Neural cell (in vitro differentiated cells): Measurements from ENCODE around the gene RPL41. TPM values are rescaled to one million over a fixed set of nuclear protein-coding genes. Genes with fewer than 3 reads are reported as not detected.
A peak's percentile ranks its signal among the peaks of the same experiment; 100 is the strongest.

Source experiments
- H2AFZ ChIP-seq: fragments of 200-600, 300-800 bp; sonication (generic), shearing (Covaris generic); 2 replicates; pipeline ENCODE4 v1.6.0; 2014; ENCODE audit warnings: low read depth, mild to moderate bottlenecking, antibody characterized with exemption, low read length, moderate library complexity
- H3F3A ChIP-seq: fragments of 200-600 bp; shearing (Covaris generic); 2 replicates; pipeline ENCODE4 v1.6.1; 2016; ENCODE audit warnings: mild to moderate bottlenecking, moderate library complexity, mixed read lengths, antibody characterized with exemption, low read length; ENCODE audit not compliant: insufficient read depth, poor library complexity, severe bottlenecking
- H3K27ac ChIP-seq: fragments of 200-600, 300-800 bp; sonication (generic), shearing (Covaris generic); 2 replicates; pipeline ENCODE4 v1.5.1; 2014; ENCODE audit warnings: mild to moderate bottlenecking, low read length, moderate library complexity
- H3K27me3 ChIP-seq: fragments of 300-800, 200-600 bp; sonication (generic), shearing (Covaris generic); 2 replicates; pipeline ENCODE4 v1.6.0; 2014; ENCODE audit warnings: mild to moderate bottlenecking, low read depth, low read length, moderate library complexity; ENCODE audit not compliant: insufficient read depth
- H3K36me3 ChIP-seq: fragments of 300-800, 200-600 bp; sonication (generic), shearing (Covaris generic); 2 replicates; pipeline ENCODE4 v1.5.1; 2014; ENCODE audit warnings: mild to moderate bottlenecking, antibody characterized with exemption, low read length, moderate library complexity; ENCODE audit not compliant: insufficient read depth
- H3K4me2 ChIP-seq: fragments of 300-800, 200-600 bp; sonication (generic), shearing (Covaris generic); 2 replicates; pipeline ENCODE4 v1.6.0; 2014; ENCODE audit warnings: mild to moderate bottlenecking, low read length
- H3K4me3 ChIP-seq: fragments of 300-800, 200-600 bp; sonication (generic), shearing (Covaris generic); 2 replicates; pipeline ENCODE4 v1.5.1; 2014; ENCODE audit warnings: mild to moderate bottlenecking, low read length, moderate library complexity
- H3K79me2 ChIP-seq: fragments of 200-600 bp; shearing (Covaris generic); replicated peaks from 2 replicates; pipeline ENCODE4 v1.6.0; 2014; ENCODE audit warnings: mild to moderate bottlenecking, low read length, moderate library complexity; ENCODE audit not compliant: insufficient read depth
- H3K9ac ChIP-seq: fragments of 300-800, 200-600 bp; sonication (generic), shearing (Covaris generic); 2 replicates; pipeline ENCODE4 v1.6.1; 2016; ENCODE audit warnings: mild to moderate bottlenecking, low read length, mixed read lengths
- H3K9me2 ChIP-seq: fragments of 200-600 bp; shearing (Covaris generic); 2 replicates; pipeline ENCODE4 v1.6.1; 2016; ENCODE audit warnings: mild to moderate bottlenecking, low read length, mixed read lengths; ENCODE audit not compliant: insufficient read depth
- H3K9me3 ChIP-seq: fragments of 200-600, 300-800 bp; sonication (generic), shearing (Covaris generic); 2 replicates; pipeline ENCODE4 v1.6.1; 2016; ENCODE audit warnings: mild to moderate bottlenecking, mixed run types, low read length, moderate library complexity, mixed read lengths
- H4K20me1 ChIP-seq: fragments of 200-600 bp; shearing (Covaris generic); 2 replicates; pipeline ENCODE4 v1.6.1; 2016; ENCODE audit warnings: mild to moderate bottlenecking, mixed run types; ENCODE audit not compliant: insufficient read depth
- EP300 ChIP-seq: fragments of 450-650 bp; conservative IDR thresholded peaks from 2 replicates; pipeline ENCODE4 v1.6.1; 2014; ENCODE audit warnings: antibody characterized with exemption, mild to moderate bottlenecking, moderate library complexity; ENCODE audit not compliant: poor library complexity, severe bottlenecking
- EZH2 ChIP-seq: fragments of 200-600, 300-800 bp; shearing (Covaris generic), sonication (generic); IDR thresholded peaks from 2 replicates; pipeline ENCODE4 v1.6.1; 2014; ENCODE audit warnings: antibody characterized with exemption, low read length, borderline replicate concordance, mild to moderate bottlenecking; ENCODE audit not compliant: insufficient read depth, poor library complexity, severe bottlenecking
- POLR2AphosphoS5 ChIP-seq: IDR thresholded peaks from 2 replicates; pipeline ENCODE4 v1.6.1; 2012
- RAD21 ChIP-seq: fragments of 450-650 bp; conservative IDR thresholded peaks from 2 replicates; pipeline ENCODE4 v1.6.1; 2014; ENCODE audit warnings: antibody characterized with exemption, mild to moderate bottlenecking, moderate library complexity
- REST ChIP-seq: IDR thresholded peaks from 2 replicates; pipeline ENCODE4 v1.6.1; 2012; ENCODE audit warnings: borderline replicate concordance
- SMC3 ChIP-seq: fragments of 450-650 bp; conservative IDR thresholded peaks from 2 replicates; pipeline ENCODE4 v1.6.1; 2014; ENCODE audit warnings: antibody characterized with exemption, mild to moderate bottlenecking, moderate library complexity; ENCODE audit not compliant: poor library complexity
- polyA plus RNA-seq: library from polyadenylated mRNA; depleted of rRNA; stranded (reverse); fragments of >200 nt; gene quantifications from 2 replicates; pipeline ENCODE4 v1.2.3, GENCODE V29; 2014
- TF ChIP-seq, protein P1 (sequence below): fragments of 450-650 bp; IDR thresholded peaks from 2 replicates; pipeline ENCODE4 v1.5.1; 2014; ENCODE audit warnings: antibody characterized with exemption, mild to moderate bottlenecking, moderate library complexity; ENCODE audit not compliant: poor library complexity, severe bottlenecking

Gene RPL41
- polyA plus RNA-seq, 1 donor from 2014 or later = 2,186 TPM

DNA sequence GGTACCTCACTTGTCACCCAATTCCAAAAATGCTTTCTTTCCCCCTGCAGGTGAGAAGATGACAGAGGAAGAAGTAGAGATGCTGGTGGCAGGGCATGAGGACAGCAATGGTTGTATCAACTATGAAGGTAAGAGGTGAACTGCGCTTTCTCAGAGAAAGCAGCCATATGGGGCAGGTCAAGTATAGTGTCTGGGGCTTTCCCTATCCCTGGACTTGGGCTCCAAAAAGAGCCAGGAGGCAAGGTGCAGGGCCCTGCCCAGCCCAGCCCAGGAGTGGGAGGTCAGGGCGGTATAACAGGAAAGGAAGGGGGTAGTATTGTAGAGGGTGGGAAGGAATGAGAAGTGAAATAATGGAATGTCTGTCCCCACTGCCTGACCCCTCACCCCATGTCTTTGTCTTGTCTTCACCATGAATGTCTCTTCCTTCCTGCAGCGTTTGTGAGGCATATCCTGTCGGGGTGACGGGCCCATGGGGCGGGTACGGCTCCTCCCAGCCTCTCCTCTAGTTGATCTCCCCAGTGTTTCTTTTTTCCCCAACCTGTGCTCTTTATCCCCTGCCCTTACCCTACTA lies 43.8 kb downstream of the RPL41 start:
- Histone ChIP-seq H3K27ac (peak overlapping the region; percentile 95), H3K9me2 (no peaks in the 10 kb centered on the region), H3K4me2 (peak overlapping the region; percentile 97), H4K20me1 (peaks cover 5% of the 10 kb centered on the region), H2AFZ (no peak overlapping the region), H3K79me2 (peaks cover 26% of the 10 kb centered on the region), H3K36me3 (peaks cover 13% of the 10 kb centered on the region), H3K9ac (peak overlapping the region; percentile 97), H3K9me3 (no peaks in the 10 kb centered on the region), H3K4me3 (peak overlapping the region; percentile 79), H3F3A (peaks cover 5% of the 10 kb centered on the region), H3K27me3 (no peaks in the 10 kb centered on the region)
- TF ChIP-seq POLR2AphosphoS5 (peak; percentile 27), REST (no peak)

DNA sequence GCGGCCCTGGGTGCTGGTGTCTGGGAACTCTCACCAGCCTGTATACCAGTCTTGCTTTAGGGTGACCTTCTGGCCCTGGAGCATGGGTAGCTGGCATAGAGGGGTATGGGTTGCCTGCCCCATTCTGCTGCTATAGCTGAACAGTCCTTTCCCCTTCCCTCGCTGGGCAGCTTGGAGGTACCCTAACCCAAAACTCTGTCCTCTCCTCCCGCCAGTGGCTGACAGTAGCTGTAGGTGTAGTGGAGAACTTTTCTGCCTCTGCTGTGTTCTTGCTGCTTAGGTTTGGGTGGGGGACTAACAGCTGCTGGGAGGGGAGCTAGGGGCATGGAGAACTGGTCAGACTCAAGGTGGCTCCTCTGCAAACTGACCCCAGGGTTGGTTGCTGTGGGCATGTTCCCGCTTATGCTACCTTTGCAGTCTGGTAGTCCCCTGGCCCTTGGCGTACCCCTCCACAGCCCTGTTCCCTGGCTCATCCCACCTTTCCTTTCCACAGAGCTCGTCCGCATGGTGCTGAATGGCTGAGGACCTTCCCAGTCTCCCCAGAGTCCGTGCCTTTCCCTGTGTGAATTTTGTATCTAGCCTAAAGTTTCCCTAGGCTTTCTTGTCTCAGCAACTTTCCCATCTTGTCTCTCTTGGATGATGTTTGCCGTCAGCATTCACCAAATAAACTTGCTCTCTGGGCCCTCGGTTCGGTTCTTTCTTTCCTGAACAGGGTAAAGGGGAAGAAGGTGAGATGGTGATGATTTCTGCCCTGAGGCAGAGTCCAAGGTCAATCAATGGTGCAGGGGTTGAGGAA lies 44.7 kb downstream of the RPL41 start:
- Histone ChIP-seq H3K36me3 (peaks cover 13% of the 10 kb centered on the region), H3K9me2 (no peaks in the 10 kb centered on the region), H3F3A (peaks cover 5% of the 10 kb centered on the region), H3K4me3 (peak overlapping the region; percentile 79), H3K4me2 (peak overlapping the region; percentile 97), H4K20me1 (peaks cover 5% of the 10 kb centered on the region), H2AFZ (no peak overlapping the region), H3K9me3 (no peaks in the 10 kb centered on the region), H3K9ac (peak overlapping the region; percentile 97), H3K27me3 (no peaks in the 10 kb centered on the region), H3K27ac (no peak overlapping the region), H3K79me2 (peaks cover 26% of the 10 kb centered on the region)
- no peak for TF ChIP-seq REST
- no peak for TF ChIP-seq RAD21
- TF ChIP-seq EP300 = no peak
- TF ChIP-seq SMC3 = no peak
- TF ChIP-seq, protein P1, sequence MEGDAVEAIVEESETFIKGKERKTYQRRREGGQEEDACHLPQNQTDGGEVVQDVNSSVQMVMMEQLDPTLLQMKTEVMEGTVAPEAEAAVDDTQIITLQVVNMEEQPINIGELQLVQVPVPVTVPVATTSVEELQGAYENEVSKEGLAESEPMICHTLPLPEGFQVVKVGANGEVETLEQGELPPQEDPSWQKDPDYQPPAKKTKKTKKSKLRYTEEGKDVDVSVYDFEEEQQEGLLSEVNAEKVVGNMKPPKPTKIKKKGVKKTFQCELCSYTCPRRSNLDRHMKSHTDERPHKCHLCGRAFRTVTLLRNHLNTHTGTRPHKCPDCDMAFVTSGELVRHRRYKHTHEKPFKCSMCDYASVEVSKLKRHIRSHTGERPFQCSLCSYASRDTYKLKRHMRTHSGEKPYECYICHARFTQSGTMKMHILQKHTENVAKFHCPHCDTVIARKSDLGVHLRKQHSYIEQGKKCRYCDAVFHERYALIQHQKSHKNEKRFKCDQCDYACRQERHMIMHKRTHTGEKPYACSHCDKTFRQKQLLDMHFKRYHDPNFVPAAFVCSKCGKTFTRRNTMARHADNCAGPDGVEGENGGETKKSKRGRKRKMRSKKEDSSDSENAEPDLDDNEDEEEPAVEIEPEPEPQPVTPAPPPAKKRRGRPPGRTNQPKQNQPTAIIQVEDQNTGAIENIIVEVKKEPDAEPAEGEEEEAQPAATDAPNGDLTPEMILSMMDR = no peak
- TF ChIP-seq EZH2 = no peak
- no peak for TF ChIP-seq POLR2AphosphoS5
